Hematopoietic multipotent progenitor cell treated with erythropoietin and hydrocortisone succinate and interleukin-3 and kit ligand, for 6 days (in vitro differentiated cells): ENCODE results near the gene FBXO17.
A peak's percentile ranks its signal among the peaks of the same experiment; 100 is the strongest.

Source experiments
- DNase-seq: peaks from one replicate; pipeline ENCODE4 v3.0.0-alpha.2; 2015

The FBXO17 gene

GRCh38 chr19:38915329-38916321, 59.9 kb downstream of the FBXO17 start:
- no peak for DNase-seq

DNA sequence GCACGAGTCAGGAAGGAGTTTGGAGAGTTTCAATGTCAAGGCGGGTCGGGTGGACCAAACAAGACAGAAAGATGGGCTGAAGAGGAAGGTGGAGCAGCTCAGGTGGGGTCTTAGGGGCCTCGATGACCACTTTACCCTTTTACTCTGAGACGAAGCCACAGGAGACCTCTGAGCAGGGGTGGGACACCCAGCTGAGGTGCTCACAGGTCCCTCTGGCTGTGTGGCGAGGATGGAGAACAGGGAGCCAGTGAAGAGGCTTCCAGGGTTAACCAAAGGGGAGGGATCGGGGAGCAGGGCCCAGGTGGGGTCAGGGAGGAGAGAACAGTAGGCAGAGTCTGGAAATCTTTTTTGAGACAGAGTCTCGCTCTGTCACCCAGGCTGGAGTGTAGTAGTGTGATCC, 61.6 kb downstream of the FBXO17 start:
- DNase-seq = no peak

DNA sequence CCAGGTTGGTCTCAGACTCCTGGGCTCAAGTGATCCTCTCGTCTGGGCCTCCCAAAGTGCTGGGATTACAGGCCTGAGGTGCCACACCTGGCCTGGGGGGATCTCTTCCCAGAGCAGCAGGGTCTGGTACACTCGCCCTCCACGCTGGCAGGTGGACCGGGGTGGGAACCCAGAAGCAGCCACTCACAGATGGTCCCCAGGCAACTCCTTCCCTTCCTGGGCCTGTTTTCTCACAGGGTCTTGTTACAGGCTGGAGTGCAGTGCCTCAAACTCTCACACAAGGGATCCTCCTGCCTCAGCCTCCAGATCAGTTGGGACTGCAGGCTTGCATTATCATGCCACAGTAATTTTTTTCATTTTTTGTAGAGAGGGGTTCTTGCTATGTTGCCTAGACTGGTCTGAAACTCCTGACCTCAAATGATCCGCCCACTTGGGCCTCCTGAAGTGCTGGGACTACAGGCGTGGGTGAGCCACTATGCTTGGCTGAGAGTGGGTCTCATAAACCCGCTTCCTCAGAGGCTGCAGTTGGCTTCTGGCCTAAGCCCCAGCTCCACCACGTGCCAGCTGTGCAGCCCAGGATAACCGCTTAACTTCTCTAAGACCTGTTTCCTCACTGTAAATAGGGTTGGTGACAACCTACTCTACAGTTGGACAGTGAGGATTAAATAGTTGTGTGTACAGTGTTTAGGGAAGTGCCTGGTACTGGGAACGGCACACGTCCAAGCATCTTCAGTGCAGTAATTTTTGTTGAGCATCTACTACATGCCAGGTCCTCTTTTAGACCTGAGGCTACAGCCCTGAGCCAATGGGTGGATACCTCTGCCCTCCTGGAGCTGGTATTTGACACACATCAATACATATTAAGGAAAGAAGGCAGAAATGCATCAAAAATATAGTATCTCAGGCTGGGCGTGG, 62.7 kb downstream of the FBXO17 start:
- peak; percentile 58 for DNase-seq

DNA sequence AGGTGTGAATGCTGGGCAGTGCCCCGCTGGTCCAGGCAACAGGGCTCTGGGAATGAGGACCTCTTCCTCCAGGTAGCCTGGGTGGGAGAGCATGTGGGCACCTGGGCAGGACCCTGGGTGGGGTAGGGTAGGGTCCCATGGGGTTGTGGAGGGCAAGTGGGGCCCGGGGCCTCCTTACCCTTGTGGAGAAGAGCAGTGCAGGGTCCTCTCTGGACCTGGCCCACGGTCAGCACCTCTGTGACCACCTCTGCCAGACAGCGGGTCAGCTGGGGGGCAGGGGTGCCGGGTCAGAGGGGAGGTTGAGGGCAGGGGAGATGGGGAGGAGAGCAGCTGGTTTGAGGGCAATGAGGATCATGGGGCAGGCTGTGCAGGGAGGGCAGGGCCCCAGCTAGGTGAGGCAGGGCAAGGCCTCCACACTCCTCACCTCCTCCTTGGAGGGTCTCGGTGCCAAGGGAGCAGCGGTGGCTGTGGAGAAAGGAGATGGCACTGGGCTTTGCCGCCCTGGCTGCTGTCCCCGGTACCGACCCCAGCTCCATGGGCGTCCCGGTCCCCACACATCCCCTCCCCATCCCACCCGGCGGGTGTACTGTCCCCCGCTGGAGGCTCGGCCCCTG, 64.0 kb downstream of the FBXO17 start:
- no peak for DNase-seq

- no peak for DNase-seq
Observed at GRCh38 chr19:38910488-38910887, 65.1 kb downstream of the FBXO17 start.

DNA sequence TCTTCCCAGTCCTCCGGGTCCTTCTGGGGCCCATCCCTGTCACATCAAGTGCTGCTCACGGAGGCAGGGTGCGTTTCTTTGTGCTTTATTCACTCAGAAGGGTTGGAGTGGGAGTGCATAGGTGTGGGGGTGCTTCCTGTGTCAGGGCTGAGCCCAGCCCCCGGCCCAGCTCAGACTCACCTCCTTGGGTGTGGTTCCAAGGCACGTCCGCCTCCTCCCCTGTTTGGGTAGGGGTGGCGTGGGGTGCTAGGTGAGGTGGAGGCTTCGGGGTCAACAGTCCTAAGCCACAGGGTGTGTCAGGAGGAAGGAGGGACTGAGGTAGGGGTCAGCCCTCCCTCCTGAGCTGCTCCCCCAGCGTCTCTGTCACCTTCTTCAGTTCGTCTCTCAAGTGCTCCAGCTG, 66.6 kb downstream of the FBXO17 start:
- no peak for DNase-seq

DNA sequence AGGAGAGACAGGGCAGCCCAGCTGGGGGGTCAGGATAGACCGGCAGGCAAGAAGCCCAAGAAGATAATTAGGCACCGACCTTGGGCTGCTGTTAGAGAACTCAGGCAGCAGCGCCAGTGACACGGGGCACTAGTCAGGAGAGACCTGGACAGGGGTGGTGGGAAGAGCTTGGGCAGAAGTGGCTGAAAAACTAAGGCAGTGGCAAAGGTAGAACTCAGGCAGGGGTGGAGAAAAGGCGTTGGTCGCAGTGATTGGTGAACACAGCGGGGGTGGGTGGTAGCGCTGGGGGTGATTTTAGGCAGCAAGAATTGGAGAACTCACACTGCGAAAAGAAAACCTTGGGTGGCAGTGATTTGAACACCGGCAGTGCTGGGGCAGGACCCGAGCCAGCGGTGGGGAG, 67.9 kb downstream of the FBXO17 start:
- DNase-seq = no peak

- no peak for DNase-seq
Observed at GRCh38 chr19:38907227-38907626, 68.3 kb downstream of the FBXO17 start.

DNA sequence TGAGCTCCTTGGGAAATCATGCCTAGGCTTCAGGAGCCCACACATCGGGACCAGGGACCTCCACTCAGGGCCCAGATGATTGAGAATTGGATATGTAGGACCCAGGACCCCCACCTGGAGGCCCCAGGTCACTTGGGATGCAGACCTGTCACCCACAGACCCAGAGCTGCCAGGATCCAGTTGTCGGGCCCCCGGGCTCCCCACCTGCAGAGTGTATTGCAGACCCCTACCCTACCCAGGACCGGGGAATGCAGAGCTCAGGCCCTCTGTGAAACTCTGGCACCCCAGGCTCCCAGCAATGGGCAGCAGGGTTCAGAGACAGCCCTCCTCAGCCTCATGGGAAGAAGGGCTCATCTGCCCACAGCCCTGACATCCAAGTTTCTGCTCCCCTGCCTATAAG, 69.9 kb downstream of the FBXO17 start:
- DNase-seq = no peak

DNA sequence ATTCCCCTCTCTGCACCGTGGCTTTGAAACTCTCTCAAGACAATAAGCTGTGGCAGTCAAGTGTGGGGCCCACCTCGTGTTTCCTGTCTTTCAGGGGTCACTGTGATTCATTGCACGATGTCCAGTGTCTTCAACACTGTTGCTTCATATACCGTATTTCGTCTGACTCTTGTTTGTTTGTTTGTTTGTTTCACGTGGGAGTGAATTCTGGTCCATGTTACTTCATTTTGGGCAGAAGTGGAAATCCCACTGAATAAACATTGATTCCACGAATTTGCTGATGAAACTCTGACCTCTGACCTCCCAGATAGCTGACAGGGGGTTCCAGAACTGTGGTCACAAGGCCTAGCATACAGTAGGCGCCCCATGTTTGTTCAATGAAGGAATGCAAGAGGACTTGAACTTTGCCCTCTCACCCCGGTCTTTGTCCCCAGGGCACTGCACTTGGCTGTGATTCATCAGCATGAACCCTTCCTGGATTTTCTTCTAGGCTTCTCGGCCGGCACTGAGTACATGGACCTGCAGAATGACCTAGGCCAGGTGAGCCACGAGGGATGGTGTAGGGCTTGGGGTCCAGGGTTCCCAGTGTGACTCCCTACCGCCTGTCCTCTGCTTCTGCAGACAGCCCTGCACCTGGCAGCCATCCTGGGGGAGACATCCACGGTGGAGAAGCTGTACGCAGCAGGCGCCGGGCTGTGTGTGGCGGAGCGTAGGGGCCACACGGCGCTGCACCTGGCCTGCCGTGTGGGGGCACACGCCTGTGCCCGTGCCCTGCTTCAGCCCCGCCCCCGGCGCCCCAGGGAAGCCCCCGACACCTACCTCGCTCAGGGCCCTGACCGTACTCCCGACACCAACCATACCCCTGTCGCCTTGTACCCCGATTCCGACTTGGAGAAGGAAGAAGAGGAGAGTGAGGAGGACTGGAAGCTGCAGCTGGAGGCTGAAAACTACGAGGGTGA, 70.7 kb downstream of the FBXO17 start:
- DNase-seq = no peak

GRCh38 chr19:38901683-38902082, 73.9 kb downstream of the FBXO17 start:
- no peak for DNase-seq

DNA sequence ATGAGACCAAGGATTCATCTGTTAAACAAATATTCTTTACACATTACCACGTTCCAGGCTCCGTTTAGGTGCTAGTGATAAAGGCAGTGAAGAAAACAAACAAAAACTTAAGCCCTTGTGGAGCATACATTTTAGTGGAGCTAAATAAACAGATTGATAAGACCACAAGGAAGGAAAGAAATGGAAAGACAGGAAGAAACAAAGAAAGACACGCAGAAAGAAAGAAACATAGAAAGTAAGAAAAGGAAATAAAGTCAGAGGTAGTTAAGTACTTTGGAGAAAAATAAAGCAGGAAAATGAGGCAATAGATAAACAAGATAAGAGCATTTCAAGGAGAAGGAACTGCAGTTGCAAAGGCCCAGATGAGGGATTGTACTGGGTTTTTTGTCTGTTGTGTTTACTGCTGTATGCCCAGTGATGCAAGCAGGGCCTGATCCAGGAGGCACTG, 74.8 kb downstream of the FBXO17 start:
- no peak for DNase-seq

DNA sequence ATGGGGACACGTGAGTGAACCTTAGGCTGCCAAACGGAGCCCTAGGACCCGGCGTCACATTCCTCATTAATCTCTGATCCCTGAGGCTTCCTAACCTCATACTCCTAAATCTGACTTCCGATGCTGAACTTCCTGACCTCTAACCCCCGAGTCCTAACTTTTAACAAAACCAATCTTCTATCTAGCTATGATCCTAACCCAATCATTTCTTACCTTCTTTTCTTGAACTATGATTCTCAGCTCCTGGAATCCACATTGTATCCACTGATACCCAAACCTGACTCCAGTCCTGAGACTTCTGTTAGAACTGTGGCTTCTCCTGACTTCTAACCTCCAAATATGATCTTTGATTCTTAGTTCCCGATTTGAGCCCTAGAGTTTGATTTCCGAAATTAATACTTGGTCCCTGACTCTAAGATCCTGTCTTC, 75.3 kb downstream of the FBXO17 start:
- no peak for DNase-seq

DNA sequence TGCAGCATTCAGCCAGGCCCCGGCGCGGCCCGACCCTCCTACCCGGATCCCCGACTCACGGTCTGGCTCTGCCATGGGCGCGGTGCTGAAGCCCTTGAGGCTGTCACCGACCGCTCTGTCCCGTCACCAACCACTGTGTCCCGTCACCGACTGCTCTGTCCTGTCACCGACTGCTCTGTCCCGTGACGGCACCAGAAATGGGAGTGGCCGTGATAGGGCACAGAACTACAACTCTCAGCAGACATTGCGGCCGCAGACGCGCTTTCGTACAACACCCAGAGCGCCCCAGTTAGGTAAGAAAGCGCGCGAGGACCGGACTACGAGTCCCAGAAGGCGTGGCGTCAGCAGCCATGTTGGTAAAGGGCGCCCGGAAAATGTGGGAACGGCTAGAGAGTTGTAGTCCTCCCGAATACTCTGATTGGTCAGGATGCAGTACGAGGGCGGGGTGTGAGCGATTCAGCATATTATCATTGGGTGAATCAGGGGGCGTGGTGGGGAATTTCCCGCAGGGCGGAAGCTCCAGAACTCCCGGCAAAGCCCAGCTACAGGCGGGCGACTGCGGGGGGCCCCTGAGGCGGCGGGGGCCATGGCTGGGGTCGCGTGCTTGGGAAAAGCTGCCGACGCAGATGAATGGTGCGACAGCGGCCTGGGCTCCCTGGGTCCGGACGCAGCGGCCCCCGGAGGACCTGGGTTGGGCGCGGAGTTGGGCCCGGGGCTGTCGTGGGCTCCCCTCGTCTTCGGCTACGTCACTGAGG, 75.9 kb downstream of the FBXO17 start, which contains the start of the genes NFKBIB and SIRT2:
TSS of gene NFKBIB (plus strand) at position 523 of the 755 bp plus-strand sequence. CDS start at position 587, 64 bp downstream.
TSS of gene SIRT2 (minus strand) at position 172 of the 755 bp plus-strand sequence. CDS start at position 75, 97 bp downstream.
- peak; percentile 100 for DNase-seq

DNA sequence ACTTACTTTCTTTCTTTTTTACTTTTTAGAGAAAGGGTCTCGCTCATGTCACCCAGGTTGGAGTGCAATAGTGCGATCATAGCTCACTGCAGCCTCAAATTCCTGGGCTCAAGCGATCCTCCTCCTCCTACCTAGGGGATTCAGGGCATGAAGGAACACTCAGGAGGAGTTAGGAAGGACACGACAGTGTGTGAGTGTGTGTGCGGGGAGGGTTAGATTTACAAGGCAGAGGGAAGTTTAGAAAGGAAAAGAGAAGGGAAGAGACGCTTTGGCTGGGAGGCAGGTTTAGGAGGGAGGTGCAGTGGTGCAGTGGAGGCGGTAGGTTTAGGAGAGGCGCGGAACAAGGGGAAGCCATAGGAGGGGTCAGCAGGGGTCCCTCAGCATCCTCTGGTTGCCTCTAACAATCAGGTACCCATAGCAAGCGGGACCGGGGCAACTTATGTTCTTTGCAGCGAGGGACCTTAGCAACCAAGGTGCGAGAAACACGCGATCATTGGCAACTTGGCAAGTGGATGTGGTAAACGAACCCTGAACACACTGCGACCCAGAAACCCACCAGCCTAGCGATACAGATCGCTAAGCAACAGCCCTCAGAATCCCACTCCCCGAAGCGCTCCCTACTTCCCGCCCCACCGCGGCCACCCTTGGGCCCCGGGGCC, 76.6 kb downstream of the FBXO17 start:
- DNase-seq = peak; percentile 29

DNA sequence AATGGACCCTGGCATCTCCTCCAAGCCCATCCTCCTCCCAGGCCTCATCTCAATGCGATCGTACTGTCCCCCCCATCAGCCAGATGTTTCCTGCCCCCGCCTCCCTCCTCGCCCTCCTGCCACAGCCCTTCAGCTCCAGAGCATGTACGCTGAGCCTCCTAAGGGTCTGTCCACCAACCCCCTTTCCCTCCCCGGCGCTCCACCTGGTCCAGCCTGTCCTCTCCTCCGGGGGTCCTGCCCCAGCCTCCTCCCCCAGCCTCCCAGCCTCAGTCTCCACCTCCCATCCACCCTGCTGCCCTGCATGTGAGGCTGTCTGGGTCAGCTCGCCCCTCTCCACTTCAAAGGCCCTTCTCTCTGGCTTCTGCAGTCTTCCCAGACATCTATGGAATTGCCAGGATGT, 80.6 kb downstream of the FBXO17 start:
- no peak for DNase-seq

- DNase-seq = no peak
Observed at GRCh38 chr19:38893341-38893771, 82.2 kb downstream of the FBXO17 start.

DNA sequence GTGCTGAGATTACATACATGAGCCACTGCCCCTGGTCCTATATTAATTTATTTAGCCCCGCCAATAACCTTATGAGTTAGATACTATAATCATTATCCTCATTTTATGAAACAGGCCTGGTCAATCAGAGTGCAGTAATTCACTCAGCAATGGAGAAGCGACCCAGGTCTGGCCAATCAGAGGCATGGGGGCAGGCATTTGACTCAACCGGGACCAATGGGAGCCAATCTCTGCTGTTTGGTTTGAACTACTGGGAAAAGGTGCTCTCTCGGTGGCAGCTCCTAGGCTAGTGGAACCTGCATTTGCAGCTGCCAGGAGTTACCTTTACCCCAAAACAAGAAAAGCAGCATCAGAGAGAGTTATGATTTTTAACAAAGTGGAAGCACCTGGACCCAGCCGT, 82.7 kb downstream of the FBXO17 start:
- no peak for DNase-seq

DNA sequence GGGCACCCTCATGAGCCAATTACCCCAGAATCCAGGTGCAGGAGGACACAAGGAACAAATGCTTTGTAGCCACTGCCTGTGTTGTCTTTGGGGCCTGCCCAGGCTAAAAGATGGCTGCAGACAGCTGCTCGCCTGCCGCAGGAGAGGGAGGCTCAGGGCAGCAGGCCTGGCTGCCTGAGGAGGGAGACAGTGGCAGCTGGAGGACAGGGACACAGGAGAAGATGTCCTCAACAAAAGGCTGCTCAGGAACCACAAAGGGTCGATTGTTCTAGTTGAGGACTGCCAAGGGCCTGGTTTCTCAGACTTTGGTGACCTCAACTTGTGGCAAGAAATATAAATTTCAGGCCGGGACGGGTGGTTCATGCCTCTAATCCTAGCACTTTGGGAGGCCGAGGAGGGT, 83.8 kb downstream of the FBXO17 start:
- no peak for DNase-seq
